GM12892 (cell line): ENCODE measurements around the gene ANKDD1B.

Experiments
- POLR2A ChIP-seq: IDR thresholded peaks from 2 replicates; pipeline ENCODE4 v1.6.1; 2011; ENCODE audit warnings: low read depth, low read length, control low read depth
- POLR2AphosphoS5 ChIP-seq: IDR thresholded peaks from 2 replicates; pipeline ENCODE4 v1.6.1; 2011; ENCODE audit warnings: low read depth, low read length, control low read depth
- TAF1 ChIP-seq: IDR thresholded peaks from 2 replicates; pipeline ENCODE4 v1.6.1; 2011; ENCODE audit warnings: low read depth, mild to moderate bottlenecking, control low read depth, low read length, borderline replicate concordance

GRCh38 chr5:75571547-75571946 is 39.7 kb upstream of the ANKDD1B start:
- TF ChIP-seq POLR2A = no peak
- no peak for TF ChIP-seq TAF1
- TF ChIP-seq POLR2AphosphoS5 = no peak
